Endothelial cell of umbilical vein (primary cell): ENCODE measurements around the gene CEBPA. TPM values are rescaled to one million over a fixed set of nuclear protein-coding genes. Genes with fewer than 3 reads are reported as not detected.
"Not testable (repeated sequence)": the region's sequence is repeated elsewhere in the genome, so short reads cannot be mapped to it uniquely, and the experiment has no call there.

ENCODE experiments used
- BruUV-seq: library from RNA; stranded (reverse); fragments of 400-500 nt; replicated peaks from 2 replicates; lab custom pipeline; 2021; lab: Mats Ljungman, UMichigan
- CTCF ChIA-PET: fragments of 300-600, 350-600 bp; sonication (Branson Sonifier 250); formaldehyde crosslinking; loops from one replicate; lab custom pipeline; 2021; ENCODE audit warnings: antibody characterized with exemption, inconsistent platforms; lab: Charles Lee
- POLR2A ChIA-PET: fragments of 300-600, 350-600 bp; sonication (Branson Sonifier 250); formaldehyde crosslinking; loops from one replicate; lab custom pipeline; 2021; ENCODE audit warnings: antibody characterized with exemption, inconsistent platforms; lab: Charles Lee
- DNase-seq: peaks from one replicate; pipeline ENCODE4 v3.0.0-alpha.2; 2011; ENCODE audit warnings: low read depth, low spot score
- FAIRE-seq: peaks from 2 replicates; lab custom pipeline; 2011; peaks lifted over from hg19 to GRCh38; lab: Jason Lieb, UNC
- H2AFZ ChIP-seq: 2 replicates; pipeline ENCODE4 v1.6.0; 2012; ENCODE audit warnings: low read depth, low read length, control low read depth, inconsistent platforms
- H3K27ac ChIP-seq: 2 replicates; pipeline ENCODE4 v1.5.1; 2011; ENCODE audit warnings: low read depth, mild to moderate bottlenecking, control low read depth, low read length, moderate library complexity; ENCODE audit not compliant: insufficient read depth
- H3K27me3 ChIP-seq, 2 experiments: 2 replicates each; pipeline versions ENCODE4 v1.6.0 to v1.6.1; 2011; ENCODE audit warnings: low read length in 2 of 2, mixed read lengths in 1 of 2; ENCODE audit not compliant: control insufficient read depth in 2 of 2, insufficient read depth in 2 of 2
- H3K36me3 ChIP-seq, 2 experiments: 2 replicates in 1 of 2; 3 replicates in 1 of 2; pipeline ENCODE4 v1.5.1; 2011; ENCODE audit warnings: low read length in 2 of 2, mild to moderate bottlenecking in 1 of 2, moderate library complexity in 1 of 2; ENCODE audit not compliant: control insufficient read depth in 2 of 2, insufficient read depth in 2 of 2; ENCODE audit errors: extremely low read depth in 1 of 2
- H3K4me1 ChIP-seq: 3 replicates; pipeline ENCODE4 v1.5.1; 2011; ENCODE audit warnings: mild to moderate bottlenecking, low read length; ENCODE audit not compliant: control insufficient read depth, insufficient read depth; ENCODE audit errors: extremely low read depth
- H3K4me2 ChIP-seq: 2 replicates; pipeline ENCODE4 v1.6.1; 2011; ENCODE audit warnings: low read length, control low read depth, mixed read lengths; ENCODE audit not compliant: insufficient read depth
- H3K4me3 ChIP-seq, 3 experiments: fragments of 200-600 bp in 1 of 3; sonication (generic), shearing (Covaris generic) in 1 of 3; replicated peaks in 1 of 3; 2 replicates each; pipeline ENCODE4 v1.5.1; 2011 to 2016; ENCODE audit warnings: control low read depth in 3 of 3, low read length in 3 of 3, mild to moderate bottlenecking in 2 of 3, inconsistent platforms in 1 of 3, low read depth in 1 of 3, moderate library complexity in 1 of 3; ENCODE audit not compliant: insufficient read depth in 1 of 3
- H3K79me2 ChIP-seq: 2 replicates; pipeline ENCODE4 v1.6.0; 2012; ENCODE audit warnings: low read length, inconsistent platforms; ENCODE audit not compliant: control insufficient read depth, insufficient read depth
- H3K9ac ChIP-seq: replicated peaks from 2 replicates; pipeline ENCODE3; 2011; ENCODE audit warnings: low read length, control low read depth; ENCODE audit not compliant: insufficient read depth; ENCODE audit errors: extremely low read depth
- H3K9me1 ChIP-seq: replicated peaks from 3 replicates; pipeline ENCODE4 v1.6.0; 2011; ENCODE audit warnings: mild to moderate bottlenecking, low read length; ENCODE audit not compliant: control insufficient read depth, insufficient read depth; ENCODE audit errors: extremely low read depth
- H3K9me3 ChIP-seq: replicated peaks from 2 replicates; pipeline ENCODE4 v1.5.1; 2012; ENCODE audit warnings: low read length, inconsistent platforms; ENCODE audit not compliant: control insufficient read depth, insufficient read depth
- H4K20me1 ChIP-seq: replicated peaks from 2 replicates; pipeline ENCODE3; 2011; ENCODE audit warnings: mild to moderate bottlenecking, low read length; ENCODE audit not compliant: control insufficient read depth, insufficient read depth; ENCODE audit errors: extremely low read depth
- EZH2 ChIP-seq: IDR thresholded peaks from 2 replicates; pipeline ENCODE4 v1.6.1; 2012; ENCODE audit warnings: borderline replicate concordance, low read depth, mild to moderate bottlenecking, moderate library complexity, low read length, inconsistent platforms; ENCODE audit not compliant: severe bottlenecking
- FOS ChIP-seq: IDR thresholded peaks from 2 replicates; pipeline ENCODE4 v1.6.1; 2011; ENCODE audit warnings: mild to moderate bottlenecking, low read length, moderate library complexity, borderline replicate concordance; ENCODE audit not compliant: insufficient read depth
- GATA2 ChIP-seq: IDR thresholded peaks from 2 replicates; pipeline ENCODE4 v1.7.0; 2011; ENCODE audit warnings: low read depth, mild to moderate bottlenecking, moderate library complexity, mixed read lengths, low read length; ENCODE audit not compliant: insufficient read length, insufficient read depth
- JUN ChIP-seq: IDR thresholded peaks from 2 replicates; pipeline ENCODE4 v1.6.1; 2011; ENCODE audit warnings: borderline replicate concordance, low read depth; ENCODE audit not compliant: insufficient read length, insufficient read depth
- MAX ChIP-seq: IDR thresholded peaks from 2 replicates; pipeline ENCODE4 v1.6.1; 2011; ENCODE audit not compliant: insufficient read depth, insufficient read length
- MYC ChIP-seq: IDR thresholded peaks from one replicate; pipeline ENCODE4 v1.6.1; 2011; ENCODE audit warnings: mild to moderate bottlenecking, low read depth, low read length
- POLR2A ChIP-seq: IDR thresholded peaks from 2 replicates; pipeline ENCODE4 v1.6.1; 2012; ENCODE audit warnings: low read depth, mild to moderate bottlenecking, control low read depth, low read length
- POLR2AphosphoS5 ChIP-seq: IDR thresholded peaks from 2 replicates; pipeline ENCODE4 v1.6.1; 2012; ENCODE audit warnings: low read depth, mild to moderate bottlenecking, control low read depth, low read length, moderate library complexity; ENCODE audit not compliant: insufficient read depth
- dilution Hi-C: fragments of 300-500 bp; cut with MboI; formaldehyde crosslinking; loops from one replicate; pipeline ENCODE4 v1.15.0; 2019; ENCODE audit warnings: low sequenced_read_pairs; ENCODE audit not compliant: extremely low pct_ligation_motif_present
- intact Hi-C: fragments of 100-400 bp; cut with micrococcal nuclease; formaldehyde crosslinking; loops from one replicate; pipeline ENCODE4 v1.10.0; 2022
- polyA plus RNA-seq, 4 experiments: library from polyadenylated mRNA; depleted of rRNA in 3 of 4; stranded (reverse) in 3 of 4; unstranded in 1 of 4; fragments of >200 nt; gene quantifications; 2 replicates each; pipeline versions ENCODE4 v1.2.1 to v1.2.3, GENCODE V29; 2011 to 2012; ENCODE audit warnings: missing spikeins in 1 of 4
- total RNA-seq: library from RNA; stranded (reverse); gene quantifications from 2 replicates; pipeline ENCODE4 v1.2.3, GENCODE V29; 2021
- TF ChIP-seq, protein P1 (sequence below), 2 donors: IDR thresholded peaks; 1 replicate in 1 of 2; 2 replicates in 1 of 2; pipeline ENCODE4 v1.5.1; 2011; ENCODE audit warnings: low read length in 2 of 2, mild to moderate bottlenecking in 2 of 2, moderate library complexity in 2 of 2, control low read depth in 1 of 2, inconsistent platforms in 1 of 2, low read depth in 1 of 2; ENCODE audit not compliant: insufficient read depth in 1 of 2; ENCODE audit errors: extremely low read depth in 1 of 2

CEBPA gene
- total and polyA plus RNA-seq, 2 donors (not counting 3 experiments of a cell fraction or from before 2014, with no cell fraction given): 0.06 TPM; not detected in 1

DNA sequence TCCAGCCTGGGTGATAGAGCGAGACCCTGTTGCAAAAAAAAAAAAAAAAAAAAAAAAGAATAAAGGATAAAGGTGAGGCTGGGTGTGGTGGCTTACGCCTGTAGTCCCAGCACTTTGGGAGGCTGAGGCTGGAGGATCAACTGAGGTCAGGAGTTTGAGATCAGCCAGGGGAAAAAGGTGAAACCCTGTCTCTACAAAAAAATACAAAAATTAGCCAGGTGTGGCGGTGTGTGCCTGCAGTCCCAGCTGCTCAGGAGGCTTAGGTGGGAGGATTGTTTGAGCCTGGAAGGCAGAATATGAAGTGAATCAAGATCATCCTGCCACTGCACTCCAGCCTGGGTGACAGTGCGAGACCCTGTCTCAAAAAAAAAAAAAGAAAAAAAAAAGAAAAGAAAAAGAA, 15.7 kb upstream of the CEBPA start:
- H4K20me1 ChIP-seq, CTCF ChIA-PET, BruUV-seq, H3K9me1 ChIP-seq, DNase-seq, H3K27me3 ChIP-seq, dilution Hi-C loops, H2AFZ ChIP-seq, POLR2A ChIA-PET, H3K9me3 ChIP-seq, H3K4me1 ChIP-seq, H3K27ac ChIP-seq, FAIRE-seq, H3K9ac ChIP-seq, intact Hi-C loops, H3K79me2 ChIP-seq, H3K4me3 ChIP-seq, H3K4me2 ChIP-seq, H3K36me3 ChIP-seq: not testable (repeated sequence)

GRCh38 chr19:33317517-33317916, 15.2 kb upstream of the CEBPA start:
- no peak overlapping the region for H3K4me3 ChIP-seq
- H3K27me3 ChIP-seq: peaks cover 0 to 2% of the 10 kb centered on the region in 2 experiments
- H3K9me3 ChIP-seq: no peaks in the 10 kb centered on the region
- no peak overlapping the region for H3K9ac ChIP-seq
- DNase-seq: no peak
- dilution Hi-C loops (no loop called here), intact Hi-C loops (no loop called here)
- no peaks in the 10 kb centered on the region for H3K9me1 ChIP-seq
- no peak overlapping the region for H2AFZ ChIP-seq
- H3K27ac ChIP-seq: no peak overlapping the region
- no peaks in the 10 kb centered on the region for H3K79me2 ChIP-seq
- no peaks in the 10 kb centered on the region for H4K20me1 ChIP-seq
- no peaks in the 10 kb centered on the region for H3K36me3 ChIP-seq
- ChIA-PET CTCF (no interaction called here), POLR2A (no interaction called here)
- no peaks in the 10 kb centered on the region for H3K4me1 ChIP-seq
- BruUV-seq: no TSS peak
- no peak overlapping the region for H3K4me2 ChIP-seq
- FAIRE-seq: no peak
- TF ChIP-seq POLR2A: no peak
- no peak for TF ChIP-seq JUN
- TF ChIP-seq MAX: no peak
- TF ChIP-seq EZH2: no peak
- TF ChIP-seq, protein P1, sequence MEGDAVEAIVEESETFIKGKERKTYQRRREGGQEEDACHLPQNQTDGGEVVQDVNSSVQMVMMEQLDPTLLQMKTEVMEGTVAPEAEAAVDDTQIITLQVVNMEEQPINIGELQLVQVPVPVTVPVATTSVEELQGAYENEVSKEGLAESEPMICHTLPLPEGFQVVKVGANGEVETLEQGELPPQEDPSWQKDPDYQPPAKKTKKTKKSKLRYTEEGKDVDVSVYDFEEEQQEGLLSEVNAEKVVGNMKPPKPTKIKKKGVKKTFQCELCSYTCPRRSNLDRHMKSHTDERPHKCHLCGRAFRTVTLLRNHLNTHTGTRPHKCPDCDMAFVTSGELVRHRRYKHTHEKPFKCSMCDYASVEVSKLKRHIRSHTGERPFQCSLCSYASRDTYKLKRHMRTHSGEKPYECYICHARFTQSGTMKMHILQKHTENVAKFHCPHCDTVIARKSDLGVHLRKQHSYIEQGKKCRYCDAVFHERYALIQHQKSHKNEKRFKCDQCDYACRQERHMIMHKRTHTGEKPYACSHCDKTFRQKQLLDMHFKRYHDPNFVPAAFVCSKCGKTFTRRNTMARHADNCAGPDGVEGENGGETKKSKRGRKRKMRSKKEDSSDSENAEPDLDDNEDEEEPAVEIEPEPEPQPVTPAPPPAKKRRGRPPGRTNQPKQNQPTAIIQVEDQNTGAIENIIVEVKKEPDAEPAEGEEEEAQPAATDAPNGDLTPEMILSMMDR (IDR thresholded peaks at IDR 0.05; ENCODE audit: extremely low read depth in 1 of 2, insufficient read depth in 1 of 2, low read depth in 1 of 2, low read length in 2 of 2): no peak
- TF ChIP-seq FOS: no peak
- no peak for TF ChIP-seq GATA2
- no peak for TF ChIP-seq POLR2AphosphoS5
- TF ChIP-seq MYC: no peak
